ENCODE measurements around the gene RPL27A. TPM values are rescaled to one million over a fixed set of nuclear protein-coding genes. Genes with fewer than 3 reads are reported as not detected.

The RPL27A gene
- total and polyA plus RNA-seq, 2 of the 8 experiments (the other 6 are each of a cell fraction or from before 2014, with no cell fraction given), result 1,756 to 1,777 TPM

DNA sequence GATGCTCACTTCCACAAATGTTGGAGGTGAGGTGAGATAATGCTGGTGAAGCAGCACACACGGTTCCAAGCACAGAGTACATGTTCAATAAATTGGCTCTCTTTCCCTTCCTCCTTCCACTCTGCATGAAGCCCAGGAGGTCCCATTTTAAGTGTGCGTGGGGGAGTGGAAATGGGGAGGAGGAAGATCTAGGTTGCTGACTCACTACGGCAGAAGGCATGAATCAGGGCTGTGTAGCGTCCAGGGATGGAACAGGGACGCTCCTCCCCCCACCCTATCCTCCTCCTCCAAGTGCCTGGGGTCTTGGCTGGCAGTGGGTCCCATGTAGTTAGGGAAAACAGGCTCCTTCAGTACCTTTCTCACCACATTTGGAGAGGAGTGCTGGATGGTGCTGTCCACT, 44.3 kb upstream of the RPL27A start:
- no peak overlapping the region for H3K27ac ChIP-seq (ENCODE audit: low read depth, low read length)
- H3K23me2 ChIP-seq (ENCODE audit: low read depth, low read length), result no peaks in the 10 kb centered on the region; the same call in 1 of the 2 replicates
- no peak overlapping the region for H3K4ac ChIP-seq (replicated peaks; ENCODE audit: insufficient read length, low read depth, low read length)
- H3K79me1 ChIP-seq (ENCODE audit: low read depth, low read length), result no peaks in the 10 kb centered on the region
- H2BK5ac ChIP-seq (ENCODE audit: low read depth, low read length), result no peak overlapping the region
- ChIA-PET POLR2A (ENCODE audit: partially characterized antibody) (interaction anchor here (1.7 to 6.6 kb wide), 2 partner anchors 44 to 49 kb away, joined by 7 to 41 read pairs; partner anchors contain the start of genes RPL27A and TRIM66), CTCF (ENCODE audit: partially characterized antibody) (interaction anchor here (0.8 kb wide), 1 partner anchor 26 kb away, joined by 3 read pairs; no protein-coding TSS in a partner anchor)
- H3K18ac ChIP-seq (ENCODE audit: extremely low read depth, low read length), result no peak overlapping the region
- no peak overlapping the region for H2AK5ac ChIP-seq (ENCODE audit: low read depth, low read length)
- H3K79me2 ChIP-seq (ENCODE audit: control insufficient read depth in 1 of 2, insufficient read depth in 2 of 2, low read length in 2 of 2), result no peaks in the 10 kb centered on the region
- H3K9me3 ChIP-seq (ENCODE audit: insufficient read depth in 2 of 2, low read depth in 1 of 2, low read length in 1 of 2), result no peaks in the 10 kb centered on the region
- H4K20me1 ChIP-seq (replicated peaks in 1 of 2; ENCODE audit: control insufficient read depth in 1 of 2, insufficient read depth in 2 of 2, low read length in 2 of 2), result no peaks in the 10 kb centered on the region
- no peak overlapping the region for H3K9ac ChIP-seq (replicated peaks in 1 of 4; ENCODE audit: extremely low read depth in 1 of 4, low read depth in 3 of 4, low read length in 3 of 4)
- H3K14ac ChIP-seq (ENCODE audit: insufficient read length), result no peak overlapping the region
- no peak overlapping the region for H4K91ac ChIP-seq (replicated peaks; ENCODE audit: insufficient read length, low read length)
- no peak overlapping the region for H2BK12ac ChIP-seq (ENCODE audit: low read depth, low read length)
- no peak overlapping the region for H3K23ac ChIP-seq (ENCODE audit: insufficient read length)
- peak overlapping the region; percentile 9; the same call in 1 of the 2 replicates for H4K8ac ChIP-seq (ENCODE audit: extremely low read depth, insufficient read depth, low read length)
- H4K5ac ChIP-seq (ENCODE audit: insufficient read length, low read depth, low read length), result no peak overlapping the region
- no peak overlapping the region for H2BK20ac ChIP-seq (ENCODE audit: low read length)
- H3K56ac ChIP-seq (replicated peaks; ENCODE audit: insufficient read length, low read depth, low read length), result no peak overlapping the region
- no peak overlapping the region for H2BK120ac ChIP-seq (replicated peaks; ENCODE audit: low read depth, low read length)
- DNase-seq (ENCODE audit: low read depth in 1 of 2, low spot score in 2 of 2) (no peak), FAIRE-seq (no peak)
- H3K27me3 ChIP-seq (replicated peaks in 1 of 4; ENCODE audit: control insufficient read depth in 3 of 4, extremely low read depth in 1 of 4, insufficient read depth in 3 of 4, low read length in 3 of 4), result no peaks in the 10 kb centered on the region
- peaks cover 4 to 9% (median 9%) of the 10 kb centered on the region in 4 experiments; a peak in 6 of 7 replicates for H3K4me1 ChIP-seq (replicated peaks in 1 of 4; ENCODE audit: control insufficient read depth in 3 of 4, insufficient read depth in 4 of 4, low read length in 3 of 4)
- no peak overlapping the region for H2BK15ac ChIP-seq (ENCODE audit: low read length)
- H3K36me3 ChIP-seq (ENCODE audit: control insufficient read depth in 2 of 4, insufficient read depth in 4 of 4, low read length in 3 of 4), result peaks cover 0 to 2% (median 0%) of the 10 kb centered on the region in 4 experiments; a peak in 1 of 8 replicates
- H2AFZ ChIP-seq (ENCODE audit: low read length), result no peak overlapping the region
- H3K4me3 ChIP-seq (ENCODE audit: extremely low read depth in 1 of 4, insufficient read depth in 2 of 4, low read depth in 3 of 4, low read length in 4 of 4), result no peak overlapping the region
- 90% methylated on average over 5 of the region's 5 CpGs; no CpG with 5 or more reads in 1 of the 2 experiments for WGBS, 2 experiments (ENCODE audit: extremely low coverage in 1 of 2, insufficient coverage in 1 of 2, insufficient read length in 1 of 2, insufficient replicate concordance in 2 of 2, low coverage in 1 of 2, low lambda C conversion rate in 2 of 2, missing lambda C conversion rate in 1 of 2)
- no peak overlapping the region for H3K4me2 ChIP-seq (ENCODE audit: insufficient read depth in 1 of 2, low read depth in 2 of 2, low read length in 2 of 2)

Data from H1 (cell line).